ACHN (cell line): ENCODE results near the gene MS4A4A.
"Not testable (repeated sequence)": the region's sequence is repeated elsewhere in the genome, so short reads cannot be mapped to it uniquely, and the experiment has no call there.

Source experiments
- DNase-seq: peaks from one replicate; pipeline ENCODE4 v3.0.0-alpha.2; 2015
- in situ Hi-C: cut with HindIII; loops from 2 replicates; pipeline ENCODE4 v1.10.0; 2017; ENCODE audit warnings: low sequenced_read_pairs, low pct_ligation_motif_present, low pct_unique_long_range_greater_than_20kb

MS4A4A gene

GRCh38 chr11:60280412-60280811 lies at the start of gene MS4A4A:
MS4A4A (plus strand) TSS chr11:60280666; CDS start chr11:60280676, 10 bp downstream.
- in situ Hi-C loops: no loop called here
- no peak for DNase-seq

- in situ Hi-C loops: no loop called here
- no peak for DNase-seq
Observed at GRCh38 chr11:60230681-60231080, 49.8 kb upstream of the MS4A4A start.

GRCh38 chr11:60235321-60235720 lies 45.1 kb upstream of the MS4A4A start:
- in situ Hi-C loops: no loop called here
- no peak for DNase-seq

GRCh38 chr11:60240662-60241061 lies 39.8 kb upstream of the MS4A4A start:
- DNase-seq: no peak
- in situ Hi-C loops: no loop called here

GRCh38 chr11:60241786-60242185 lies 38.7 kb upstream of the MS4A4A start:
- DNase-seq: no peak
- in situ Hi-C loops: no loop called here

GRCh38 chr11:60242740-60243239 lies 37.7 kb upstream of the MS4A4A start, which contains the start of gene MS4A4E:
MS4A4E (minus strand) TSS chr11:60243137; CDS start chr11:60230055, 13,082 bp downstream.
- DNase-seq: no peak
- in situ Hi-C loops: no loop called here

- DNase-seq: no peak
- in situ Hi-C loops: no loop called here
Observed at GRCh38 chr11:60251485-60252212, 28.8 kb upstream of the MS4A4A start.

GRCh38 chr11:60252213-60253108 lies 28.0 kb upstream of the MS4A4A start:
- DNase-seq: no peak
- in situ Hi-C loops: no loop called here

GRCh38 chr11:60257956-60258722 lies 22.3 kb upstream of the MS4A4A start:
- DNase-seq: no peak
- in situ Hi-C loops: no loop called here

GRCh38 chr11:60261014-60261413 lies 19.5 kb upstream of the MS4A4A start:
- in situ Hi-C loops: no loop called here
- no peak for DNase-seq

GRCh38 chr11:60263402-60263801 lies 17.1 kb upstream of the MS4A4A start:
- DNase-seq: no peak
- in situ Hi-C loops: no loop called here

- in situ Hi-C loops: no loop called here
- DNase-seq: no peak
Observed at GRCh38 chr11:60264644-60265043, 15.8 kb upstream of the MS4A4A start.

GRCh38 chr11:60265373-60266214 lies 14.9 kb upstream of the MS4A4A start:
- in situ Hi-C loops: no loop called here
- DNase-seq: peak; percentile 35

GRCh38 chr11:60274416-60274815 lies 6.0 kb upstream of the MS4A4A start:
- DNase-seq: no peak
- in situ Hi-C loops: no loop called here

- DNase-seq: no peak
- in situ Hi-C loops: no loop called here
Observed at GRCh38 chr11:60281485-60281884, 1.0 kb downstream of the MS4A4A start.

GRCh38 chr11:60282286-60282685 lies 1.8 kb downstream of the MS4A4A start:
- DNase-seq: no peak
- in situ Hi-C loops: no loop called here

GRCh38 chr11:60285411-60286126 lies 5.1 kb downstream of the MS4A4A start:
- in situ Hi-C loops, DNase-seq: not testable (repeated sequence)
